Measurements from ENCODE around the gene TMEM247.
"Not testable (repeated sequence)": the region's sequence is repeated elsewhere in the genome, so short reads cannot be mapped to it uniquely, and the experiment has no call there.

Gene TMEM247

DNA sequence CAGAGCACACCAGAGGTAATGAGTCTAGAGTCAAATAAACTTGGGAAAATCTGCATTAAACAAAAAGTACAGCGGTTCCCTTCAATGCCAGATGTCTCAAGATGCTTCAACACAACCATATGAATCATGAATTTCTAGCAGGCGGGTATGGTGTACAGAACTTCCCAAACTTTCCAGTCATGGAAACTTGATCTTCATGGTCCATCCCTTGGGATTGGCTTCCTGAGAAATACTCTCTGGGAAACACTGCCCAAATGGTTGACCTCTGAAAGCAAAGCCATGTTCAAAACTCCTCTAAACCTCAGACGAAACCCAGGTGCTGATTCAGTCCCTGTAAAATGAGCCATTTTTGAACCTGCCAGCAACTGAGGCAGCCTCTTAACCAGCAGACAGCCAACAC lies 16.4 kb upstream of the TMEM247 start:
- H3K27me3 ChIP-seq (ENCODE audit: insufficient read depth, low read depth, severe bottlenecking): no peaks in the 10 kb centered on the region
- TF ChIP-seq, protein P1, sequence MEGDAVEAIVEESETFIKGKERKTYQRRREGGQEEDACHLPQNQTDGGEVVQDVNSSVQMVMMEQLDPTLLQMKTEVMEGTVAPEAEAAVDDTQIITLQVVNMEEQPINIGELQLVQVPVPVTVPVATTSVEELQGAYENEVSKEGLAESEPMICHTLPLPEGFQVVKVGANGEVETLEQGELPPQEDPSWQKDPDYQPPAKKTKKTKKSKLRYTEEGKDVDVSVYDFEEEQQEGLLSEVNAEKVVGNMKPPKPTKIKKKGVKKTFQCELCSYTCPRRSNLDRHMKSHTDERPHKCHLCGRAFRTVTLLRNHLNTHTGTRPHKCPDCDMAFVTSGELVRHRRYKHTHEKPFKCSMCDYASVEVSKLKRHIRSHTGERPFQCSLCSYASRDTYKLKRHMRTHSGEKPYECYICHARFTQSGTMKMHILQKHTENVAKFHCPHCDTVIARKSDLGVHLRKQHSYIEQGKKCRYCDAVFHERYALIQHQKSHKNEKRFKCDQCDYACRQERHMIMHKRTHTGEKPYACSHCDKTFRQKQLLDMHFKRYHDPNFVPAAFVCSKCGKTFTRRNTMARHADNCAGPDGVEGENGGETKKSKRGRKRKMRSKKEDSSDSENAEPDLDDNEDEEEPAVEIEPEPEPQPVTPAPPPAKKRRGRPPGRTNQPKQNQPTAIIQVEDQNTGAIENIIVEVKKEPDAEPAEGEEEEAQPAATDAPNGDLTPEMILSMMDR (IDR thresholded peaks at IDR 0.05; ENCODE audit: low read depth, low read length): no peak
- H3K9me3 ChIP-seq (ENCODE audit: severe bottlenecking): no peaks in the 10 kb centered on the region
- DNase-seq: no peak
- H3K4me3 ChIP-seq (ENCODE audit: low read depth, low read length): no peak overlapping the region
- no peaks in the 10 kb centered on the region for H3K36me3 ChIP-seq
- H3K27ac ChIP-seq: no peak overlapping the region

DNA sequence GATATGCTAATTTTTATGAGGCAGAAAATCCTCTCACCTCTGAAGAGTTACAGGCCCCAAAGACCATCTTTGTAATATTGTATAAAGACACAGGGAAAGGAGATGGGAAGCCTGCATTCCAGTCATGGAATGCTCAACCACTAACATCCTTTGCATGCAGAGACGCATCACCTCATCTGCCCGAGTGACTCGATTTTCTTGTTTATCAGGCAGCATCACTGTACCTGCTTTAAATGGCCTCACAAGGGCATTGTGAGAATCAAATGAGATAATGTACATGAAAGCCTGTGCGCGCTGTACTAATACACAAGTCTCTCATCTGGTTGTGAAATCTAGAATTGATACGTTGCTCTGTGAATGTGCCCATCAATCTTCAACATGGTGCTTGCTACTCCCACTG lies 10.2 kb upstream of the TMEM247 start:
- no peak for DNase-seq
- Histone ChIP-seq H3K27me3 (ENCODE audit: insufficient read depth, low read depth, severe bottlenecking) (no peaks in the 10 kb centered on the region), H3K27ac (no peak overlapping the region), H3K36me3 (no peaks in the 10 kb centered on the region), H3K9me3 (ENCODE audit: severe bottlenecking) (peaks cover 4% of the 10 kb centered on the region), H3K4me3 (ENCODE audit: low read depth, low read length) (no peak overlapping the region)
- TF ChIP-seq, protein P1 (IDR thresholded peaks at IDR 0.05; ENCODE audit: low read depth, low read length): no peak

DNA sequence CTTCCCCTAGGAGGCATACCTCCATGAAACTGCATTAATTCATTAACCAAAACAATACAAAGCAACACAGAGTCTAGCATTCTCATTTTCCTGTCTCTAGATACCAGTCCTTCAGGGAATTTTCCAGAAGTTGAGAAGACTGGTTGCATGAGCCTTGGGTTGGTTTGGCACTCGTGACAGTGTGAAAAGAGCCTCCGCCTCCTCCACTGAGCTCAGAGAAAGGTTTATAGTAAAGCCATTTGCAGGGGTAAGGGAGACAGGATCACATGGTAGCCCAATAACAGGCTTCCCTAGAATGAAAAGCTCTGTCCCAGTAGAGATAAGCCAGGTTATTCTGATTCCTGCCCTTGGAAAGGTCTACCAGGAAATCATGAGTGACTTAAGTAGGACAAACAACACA lies 9.7 kb upstream of the TMEM247 start:
- TF ChIP-seq, protein P1 (IDR thresholded peaks at IDR 0.05; ENCODE audit: low read depth, low read length): no peak
- H3K9me3 ChIP-seq (ENCODE audit: severe bottlenecking): peaks cover 4% of the 10 kb centered on the region
- no peak overlapping the region for H3K27ac ChIP-seq
- H3K36me3 ChIP-seq: no peaks in the 10 kb centered on the region
- no peak for DNase-seq
- no peaks in the 10 kb centered on the region for H3K27me3 ChIP-seq (ENCODE audit: insufficient read depth, low read depth, severe bottlenecking)
- H3K4me3 ChIP-seq (ENCODE audit: low read depth, low read length): no peak overlapping the region

GRCh38 chr2:46470114-46470628 lies 9.2 kb upstream of the TMEM247 start:
- DNase-seq: no peak
- TF ChIP-seq, protein P1 (IDR thresholded peaks at IDR 0.05; ENCODE audit: low read depth, low read length): no peak
- no peak overlapping the region for H3K4me3 ChIP-seq (ENCODE audit: low read depth, low read length)
- H3K36me3 ChIP-seq: no peaks in the 10 kb centered on the region
- peaks cover 4% of the 10 kb centered on the region for H3K9me3 ChIP-seq (ENCODE audit: severe bottlenecking)
- H3K27me3 ChIP-seq (ENCODE audit: insufficient read depth, low read depth, severe bottlenecking): no peaks in the 10 kb centered on the region
- H3K27ac ChIP-seq: no peak overlapping the region

DNA sequence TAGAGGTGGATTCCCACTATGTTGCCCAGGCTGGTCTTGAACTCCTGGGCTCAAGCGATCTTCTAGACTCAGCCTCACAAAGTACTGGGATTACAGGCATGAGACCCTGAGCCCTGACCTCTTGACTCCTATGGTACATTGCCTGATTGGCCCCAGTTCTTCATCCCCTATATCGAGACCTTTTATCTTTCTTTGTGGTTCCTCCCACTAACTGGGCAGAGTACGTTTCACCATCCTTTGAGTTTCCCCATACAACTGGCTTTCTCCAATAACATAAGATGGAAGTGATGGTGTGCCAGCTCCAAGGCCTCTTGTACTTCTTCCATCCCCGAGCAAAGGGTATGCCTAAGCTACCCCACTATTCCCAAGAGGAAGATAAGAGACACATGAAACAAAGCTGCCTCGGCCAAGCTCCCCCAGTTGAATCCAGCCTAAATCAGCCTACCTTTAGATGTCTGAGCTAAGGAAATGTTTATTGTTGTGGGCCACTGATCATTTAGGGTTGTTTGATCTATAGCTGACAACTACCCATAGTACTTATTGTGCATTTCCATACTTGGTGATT lies 8.3 kb upstream of the TMEM247 start:
- no peak overlapping the region for H3K4me3 ChIP-seq (ENCODE audit: low read depth, low read length)
- no peaks in the 10 kb centered on the region for H3K27me3 ChIP-seq (ENCODE audit: insufficient read depth, low read depth, severe bottlenecking)
- H3K27ac ChIP-seq: no peak overlapping the region
- peaks cover 6% of the 10 kb centered on the region for H3K9me3 ChIP-seq (ENCODE audit: severe bottlenecking)
- TF ChIP-seq, protein P1 (IDR thresholded peaks at IDR 0.05; ENCODE audit: low read depth, low read length): no peak
- DNase-seq: no peak
- H3K36me3 ChIP-seq: no peaks in the 10 kb centered on the region

- H3K36me3 ChIP-seq: no peaks in the 10 kb centered on the region
- peaks cover 9% of the 10 kb centered on the region for H3K9me3 ChIP-seq (ENCODE audit: severe bottlenecking)
- no peak overlapping the region for H3K27ac ChIP-seq
- H3K4me3 ChIP-seq (ENCODE audit: low read depth, low read length): no peak overlapping the region
- no peak for DNase-seq
- no peaks in the 10 kb centered on the region for H3K27me3 ChIP-seq (ENCODE audit: insufficient read depth, low read depth, severe bottlenecking)
- TF ChIP-seq, protein P1 (IDR thresholded peaks at IDR 0.05; ENCODE audit: low read depth, low read length): no peak
These were observed 7.7 kb upstream of the TMEM247 start for GRCh38 chr2:46471697-46472096.

GRCh38 chr2:46472165-46472564 lies 7.2 kb upstream of the TMEM247 start:
- peaks cover 12% of the 10 kb centered on the region for H3K9me3 ChIP-seq (ENCODE audit: severe bottlenecking)
- not testable (repeated sequence) for H3K4me3 ChIP-seq (ENCODE audit: low read depth, low read length); H3K27me3 ChIP-seq (ENCODE audit: insufficient read depth, low read depth, severe bottlenecking); H3K36me3 ChIP-seq; H3K27ac ChIP-seq; DNase-seq

DNA sequence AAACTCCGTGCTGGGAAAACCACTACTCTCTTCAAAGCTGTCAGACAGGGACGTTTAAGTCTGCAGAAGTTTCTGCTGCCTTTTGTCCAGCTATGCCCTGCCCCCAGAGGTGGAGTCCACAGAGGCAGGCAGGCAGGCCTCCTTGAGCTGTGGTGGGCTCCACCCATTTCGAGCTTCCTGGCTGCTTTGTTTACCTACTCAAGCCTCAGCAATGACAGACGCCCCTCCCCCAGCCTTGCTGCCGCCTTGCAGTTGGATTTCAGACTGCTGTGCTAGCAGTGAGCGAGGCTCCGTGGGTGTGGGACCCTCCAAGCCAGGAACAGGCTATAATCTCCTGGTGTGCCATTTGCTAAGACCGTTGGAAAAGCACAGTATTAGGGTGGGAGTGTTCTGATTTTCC lies 1.9 kb upstream of the TMEM247 start:
- not testable (repeated sequence) for DNase-seq; H3K27me3 ChIP-seq (ENCODE audit: insufficient read depth, low read depth, severe bottlenecking); H3K36me3 ChIP-seq; H3K4me3 ChIP-seq (ENCODE audit: low read depth, low read length); H3K27ac ChIP-seq
- H3K9me3 ChIP-seq (ENCODE audit: severe bottlenecking): peaks cover 23% of the 10 kb centered on the region

Measured in WERI-Rb-1 (cell line).